IMR-90 (cell line): Measurements from ENCODE around the gene HUNK. TPM values are rescaled to one million over a fixed set of nuclear protein-coding genes. Genes with fewer than 3 reads are reported as not detected.
"Not testable (repeated sequence)": the region's sequence is repeated elsewhere in the genome, so short reads cannot be mapped to it uniquely, and the experiment has no call there.

Experiments
- ATAC-seq: fragments of 200-7000 bp; cut with Tn5 transposase; 2 replicates; pipeline ENCODE4 v1.9.1; 2020; ENCODE audit warnings: low read depth, mild to moderate bottlenecking, moderate library complexity
- BruUV-seq: library from RNA; stranded (reverse); fragments of 400-500 nt; replicated peaks from 2 replicates; lab custom pipeline; 2021; lab: Mats Ljungman, UMichigan
- CTCF ChIA-PET: fragments of 300-600 bp; formaldehyde crosslinking; extraction: SDS; loops from one replicate; lab custom pipeline; 2021; ENCODE audit warnings: antibody characterized with exemption; lab: Yijun Ruan, JAX
- POLR2A ChIA-PET: fragments of 300-600 bp; sonication (Branson Sonifier 250); formaldehyde crosslinking; loops from one replicate; lab custom pipeline; 2022; ENCODE audit warnings: antibody characterized with exemption; ENCODE audit not compliant: unreplicated experiment; lab: Charles Lee
- DNase-seq: peaks from one replicate; pipeline ENCODE4 v3.0.0; 2013
- H2AFZ ChIP-seq: replicated peaks from 2 replicates; pipeline ENCODE3; 2013; ENCODE audit warnings: low read length, mild to moderate bottlenecking; ENCODE audit not compliant: poor library complexity
- H2AK5ac ChIP-seq: 2 replicates; pipeline ENCODE4 v1.6.1; 2013; ENCODE audit warnings: low read depth, low read length, inconsistent platforms
- H2AK9ac ChIP-seq: replicated peaks from 2 replicates; pipeline ENCODE3; 2013; ENCODE audit warnings: mild to moderate bottlenecking, low read depth, low read length, moderate library complexity; ENCODE audit not compliant: poor library complexity
- H2BK120ac ChIP-seq: 2 replicates; pipeline ENCODE4 v1.6.1; 2013; ENCODE audit warnings: low read depth, low read length, inconsistent platforms
- H2BK15ac ChIP-seq: 3 replicates; pipeline ENCODE4 v1.6.1; 2013; ENCODE audit warnings: low read depth, low read length, inconsistent platforms
- H2BK20ac ChIP-seq: 2 replicates; pipeline ENCODE4 v1.6.1; 2013; ENCODE audit warnings: low read depth, mild to moderate bottlenecking, inconsistent platforms, low read length, moderate library complexity
- H2BK5ac ChIP-seq: 2 replicates; pipeline ENCODE4 v1.6.1; 2013; ENCODE audit warnings: mild to moderate bottlenecking, low read depth, low read length, inconsistent platforms; ENCODE audit not compliant: poor library complexity, severe bottlenecking
- H3K14ac ChIP-seq: replicated peaks from 2 replicates; pipeline ENCODE4 v1.6.1; 2013; ENCODE audit warnings: low read depth, low read length, inconsistent platforms
- H3K18ac ChIP-seq: 2 replicates; pipeline ENCODE4 v1.6.1; 2013; ENCODE audit warnings: low read depth, low read length, control low read depth
- H3K23ac ChIP-seq: 2 replicates; pipeline ENCODE4 v1.6.1; 2013; ENCODE audit warnings: low read depth, low read length, inconsistent platforms
- H3K27ac ChIP-seq: 2 replicates; pipeline ENCODE4 v1.5.1; 2013; ENCODE audit warnings: mild to moderate bottlenecking, control low read depth, low read length; ENCODE audit not compliant: insufficient read depth
- H3K27me3 ChIP-seq: 2 replicates; pipeline ENCODE4 v1.6.1; 2013; ENCODE audit warnings: low read length; ENCODE audit not compliant: control insufficient read depth, insufficient read depth
- H3K36me3 ChIP-seq: 2 replicates; pipeline ENCODE4 v1.6.1; 2013; ENCODE audit warnings: low read length, mixed read lengths; ENCODE audit not compliant: control insufficient read depth, insufficient read depth
- H3K4ac ChIP-seq: 2 replicates; pipeline ENCODE4 v1.6.1; 2013; ENCODE audit warnings: low read depth, low read length, inconsistent platforms
- H3K4me1 ChIP-seq: 2 replicates; pipeline ENCODE4 v1.6.1; 2013; ENCODE audit warnings: low read length, mixed read lengths; ENCODE audit not compliant: control insufficient read depth, insufficient read depth
- H3K4me2 ChIP-seq: 2 replicates; pipeline ENCODE4 v1.6.1; 2013; ENCODE audit warnings: low read depth, mild to moderate bottlenecking, control low read depth, low read length, moderate library complexity
- H3K4me3 ChIP-seq: 2 replicates; pipeline ENCODE4 v1.5.1; 2013; ENCODE audit warnings: low read depth, mild to moderate bottlenecking, control low read depth, low read length, moderate library complexity; ENCODE audit not compliant: insufficient read depth
- H3K56ac ChIP-seq: 2 replicates; pipeline ENCODE4 v1.6.1; 2013; ENCODE audit warnings: low read length, inconsistent platforms; ENCODE audit not compliant: insufficient read depth; ENCODE audit errors: extremely low read depth
- H3K79me1 ChIP-seq, 2 experiments: 2 replicates each; pipeline ENCODE4 v1.6.1; 2013; ENCODE audit warnings: low read length in 2 of 2, inconsistent platforms in 1 of 2, low read depth in 1 of 2
- H3K9ac ChIP-seq: 2 replicates; pipeline ENCODE4 v1.6.1; 2013; ENCODE audit warnings: low read depth, low read length, control low read depth
- H3K9me1 ChIP-seq: 2 replicates; pipeline ENCODE4 v1.6.1; 2013; ENCODE audit warnings: low read length, inconsistent platforms; ENCODE audit not compliant: insufficient read depth
- H3K9me3 ChIP-seq: 2 replicates; pipeline ENCODE4 v1.6.1; 2013; ENCODE audit warnings: low read length; ENCODE audit not compliant: control insufficient read depth, insufficient read depth
- H4K20me1 ChIP-seq: 2 replicates; pipeline ENCODE4 v1.6.1; 2013; ENCODE audit warnings: low read length, inconsistent platforms; ENCODE audit not compliant: insufficient read depth
- H4K5ac ChIP-seq: 2 replicates; pipeline ENCODE4 v1.6.1; 2013; ENCODE audit warnings: mild to moderate bottlenecking, low read depth, low read length, control low read depth
- H4K8ac ChIP-seq, 2 experiments: 2 replicates each; pipeline ENCODE4 v1.6.1; 2013; ENCODE audit warnings: low read depth in 2 of 2, low read length in 2 of 2, control low read depth in 1 of 2, inconsistent platforms in 1 of 2
- H4K91ac ChIP-seq: 2 replicates; pipeline ENCODE4 v1.6.1; 2013; ENCODE audit warnings: low read depth, low read length, inconsistent platforms; ENCODE audit not compliant: insufficient read depth
- CHD1 ChIP-seq: IDR thresholded peaks from 2 replicates; pipeline ENCODE4 v1.6.1; 2012; ENCODE audit warnings: low read depth, low read length, improper control_type of control experiment
- MXI1 ChIP-seq: IDR thresholded peaks from 2 replicates; pipeline ENCODE4 v1.6.1; 2012; ENCODE audit warnings: low read depth, mild to moderate bottlenecking, low read length, moderate library complexity, borderline replicate concordance
- RCOR1 ChIP-seq: IDR thresholded peaks from 2 replicates; pipeline ENCODE4 v1.6.1; 2012; ENCODE audit warnings: mild to moderate bottlenecking, low read length, improper control_type of control experiment; ENCODE audit not compliant: insufficient replicate concordance
- SMC3 ChIP-seq: fragments of 150-350 bp; IDR thresholded peaks from 2 replicates; pipeline ENCODE4 v1.6.1; 2016; ENCODE audit warnings: low read depth, mild to moderate bottlenecking, antibody characterized with exemption, low read length, moderate library complexity
- WGBS, 2 experiments: methylation state at CpG; one replicate each; pipeline versions ENCODE4 v1.1.5 to v1.1.7; 2013; ENCODE audit warnings: missing lambda C conversion rate in 2 of 2; ENCODE audit not compliant: insufficient read length in 1 of 2; ENCODE audit errors: extremely low coverage in 2 of 2; 5-methylcytosine and 5-hydroxymethylcytosine counted together
- dilution Hi-C: fragments of 300-500 bp; cut with HindIII; formaldehyde crosslinking; loops from one replicate; pipeline ENCODE4 v1.14.3; 2018; ENCODE audit warnings: low sequenced_read_pairs; ENCODE audit not compliant: unreplicated experiment
- in situ Hi-C: fragments of 300-500 bp; cut with MboI; formaldehyde crosslinking; loops from 3 replicates; pipeline ENCODE4 v1.14.3; 2019; ENCODE audit warnings: low sequenced_read_pairs, inconsistent platforms, mixed read lengths
- intact Hi-C: fragments of 100-400 bp; cut with micrococcal nuclease; formaldehyde crosslinking; loops from 2 replicates; pipeline ENCODE4 v1.10.0; 2022
- polyA plus RNA-seq, 3 experiments: library from polyadenylated mRNA; depleted of rRNA; stranded (reverse); fragments of >200 nt; gene quantifications; 2 replicates each; pipeline ENCODE4 v1.2.3, GENCODE V29; 2012; ENCODE audit warnings: low replicate concordance in 1 of 3
- total RNA-seq: library from RNA; depleted of rRNA; stranded (reverse); fragments of >200 nt; gene quantifications from 2 replicates; pipeline ENCODE4 v1.2.3, GENCODE V29; 2012
- TF ChIP-seq, protein P1 (sequence below): conservative IDR thresholded peaks from 2 replicates; pipeline ENCODE4 v1.5.1; 2012; ENCODE audit warnings: mild to moderate bottlenecking, low read depth, low read length, improper control_type of control experiment

HUNK gene
- total and polyA plus RNA-seq, 2 of the 4 experiments (the other 2 are of a cell fraction): 1.0 to 2.0 TPM

DNA sequence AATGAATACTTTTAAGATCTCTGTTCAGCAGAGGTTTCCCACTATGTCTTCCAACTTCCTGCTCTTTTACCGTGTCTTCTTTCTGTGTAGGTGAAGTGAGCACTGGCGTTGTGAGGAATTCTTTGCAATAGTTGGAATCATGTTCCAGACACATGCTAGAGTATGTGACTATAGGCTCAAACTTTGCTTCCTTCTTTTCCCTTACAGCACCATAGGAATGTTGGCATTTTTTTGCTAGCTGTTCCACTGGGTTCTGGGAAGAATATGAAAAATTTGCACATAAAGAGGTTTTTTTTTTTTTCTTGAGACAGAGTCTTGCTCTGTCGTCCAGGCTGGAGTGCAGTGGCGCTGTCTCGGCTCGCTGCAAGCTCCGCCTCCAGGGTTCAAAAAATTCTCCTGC lies 15.7 kb upstream of the HUNK start:
- H2BK120ac ChIP-seq: no peak overlapping the region
- no peaks in the 10 kb centered on the region for H3K36me3 ChIP-seq
- no peak overlapping the region for H2AK9ac ChIP-seq
- H3K9ac ChIP-seq: no peak overlapping the region
- H3K4me3 ChIP-seq: no peak overlapping the region
- H3K9me1 ChIP-seq: no peaks in the 10 kb centered on the region
- no peak overlapping the region for H4K5ac ChIP-seq
- no peak overlapping the region for H2AFZ ChIP-seq
- H3K27me3 ChIP-seq: peaks cover 3% of the 10 kb centered on the region; the same call in 1 of the 2 replicates
- TF ChIP-seq RCOR1 (no peak), MXI1 (no peak), CHD1 (no peak), SMC3 (no peak)
- TF ChIP-seq, protein P1, sequence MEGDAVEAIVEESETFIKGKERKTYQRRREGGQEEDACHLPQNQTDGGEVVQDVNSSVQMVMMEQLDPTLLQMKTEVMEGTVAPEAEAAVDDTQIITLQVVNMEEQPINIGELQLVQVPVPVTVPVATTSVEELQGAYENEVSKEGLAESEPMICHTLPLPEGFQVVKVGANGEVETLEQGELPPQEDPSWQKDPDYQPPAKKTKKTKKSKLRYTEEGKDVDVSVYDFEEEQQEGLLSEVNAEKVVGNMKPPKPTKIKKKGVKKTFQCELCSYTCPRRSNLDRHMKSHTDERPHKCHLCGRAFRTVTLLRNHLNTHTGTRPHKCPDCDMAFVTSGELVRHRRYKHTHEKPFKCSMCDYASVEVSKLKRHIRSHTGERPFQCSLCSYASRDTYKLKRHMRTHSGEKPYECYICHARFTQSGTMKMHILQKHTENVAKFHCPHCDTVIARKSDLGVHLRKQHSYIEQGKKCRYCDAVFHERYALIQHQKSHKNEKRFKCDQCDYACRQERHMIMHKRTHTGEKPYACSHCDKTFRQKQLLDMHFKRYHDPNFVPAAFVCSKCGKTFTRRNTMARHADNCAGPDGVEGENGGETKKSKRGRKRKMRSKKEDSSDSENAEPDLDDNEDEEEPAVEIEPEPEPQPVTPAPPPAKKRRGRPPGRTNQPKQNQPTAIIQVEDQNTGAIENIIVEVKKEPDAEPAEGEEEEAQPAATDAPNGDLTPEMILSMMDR: no peak
- H2BK5ac ChIP-seq: no peak overlapping the region
- BruUV-seq: no TSS peak
- H3K9me3 ChIP-seq: no peaks in the 10 kb centered on the region
- no peaks in the 10 kb centered on the region for H3K4me1 ChIP-seq
- H3K4me2 ChIP-seq: no peak overlapping the region
- no peak overlapping the region for H3K14ac ChIP-seq
- dilution Hi-C loops: no loop called here
- 85% methylated on average over 5 of the region's 7 CpGs; no CpG with 5 or more reads in 1 of the 2 experiments for WGBS, 2 experiments
- no peak for ATAC-seq
- ChIA-PET CTCF (interaction anchor here (0.6 kb wide), 1 partner anchor 290 kb away, joined by 4 read pairs; no protein-coding TSS in a partner anchor), POLR2A (interaction anchor here (0.7 kb wide), 1 partner anchor 394 kb away, joined by 10 read pairs; no protein-coding TSS in a partner anchor)
- no peaks in the 10 kb centered on the region for H4K20me1 ChIP-seq
- no peak for DNase-seq
- no peak overlapping the region for H3K27ac ChIP-seq
- H2AK5ac ChIP-seq: no peak overlapping the region
- no peak overlapping the region for H4K8ac ChIP-seq
- no peak overlapping the region for H3K56ac ChIP-seq
- H3K4ac ChIP-seq: no peak overlapping the region
- intact Hi-C loops: no loop called here
- H2BK20ac ChIP-seq: no peak overlapping the region
- no peaks in the 10 kb centered on the region for H3K79me1 ChIP-seq
- in situ Hi-C loops: no loop called here
- H2BK15ac ChIP-seq: no peak overlapping the region
- no peak overlapping the region for H3K18ac ChIP-seq
- no peak overlapping the region for H3K23ac ChIP-seq
- H4K91ac ChIP-seq: no peak overlapping the region

DNA sequence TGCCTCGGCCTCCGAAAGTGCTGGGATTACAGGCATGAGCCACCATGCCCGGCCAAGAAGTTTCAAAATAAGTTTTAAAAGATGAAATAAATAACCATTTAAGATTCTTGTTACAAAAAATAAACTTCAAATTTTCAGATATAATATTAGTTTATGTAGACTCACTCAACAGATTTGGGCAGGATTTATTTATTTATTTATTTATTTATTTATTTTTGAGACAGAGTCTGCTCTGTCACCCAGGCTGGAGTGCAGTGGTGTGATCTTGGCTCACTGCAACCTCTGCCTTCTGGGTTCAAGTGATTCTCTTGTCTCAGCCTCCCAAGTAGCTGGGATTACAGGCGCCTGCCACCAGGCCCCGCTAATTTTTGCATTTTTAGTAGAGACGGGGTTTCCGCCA lies 15.2 kb upstream of the HUNK start:
- POLR2A ChIA-PET: interaction anchor here (0.7 kb wide), 1 partner anchor 393 kb away, joined by 10 read pairs; no protein-coding TSS in a partner anchor
- WGBS, 2 experiments: no CpG with 5 or more reads among the region's 7 CpGs
- H3K79me1 ChIP-seq, H3K18ac ChIP-seq, H2BK15ac ChIP-seq, CTCF ChIA-PET, H2BK120ac ChIP-seq, DNase-seq, H4K5ac ChIP-seq, H3K23ac ChIP-seq, H3K36me3 ChIP-seq, H3K56ac ChIP-seq, BruUV-seq, H3K4me2 ChIP-seq, H2BK5ac ChIP-seq, H3K4ac ChIP-seq, H3K9me3 ChIP-seq, H3K27me3 ChIP-seq, H4K91ac ChIP-seq, H3K9ac ChIP-seq, H2AK5ac ChIP-seq, H3K4me1 ChIP-seq, H3K14ac ChIP-seq, dilution Hi-C loops, in situ Hi-C loops, H2AFZ ChIP-seq, ATAC-seq, H3K9me1 ChIP-seq, H2BK20ac ChIP-seq, H3K4me3 ChIP-seq, intact Hi-C loops, H4K8ac ChIP-seq, H3K27ac ChIP-seq, H4K20me1 ChIP-seq, H2AK9ac ChIP-seq: not testable (repeated sequence)
